ENCODE measurements around the gene APCDD1. TPM values are rescaled to one million over a fixed set of nuclear protein-coding genes. Genes with fewer than 3 reads are reported as not detected.

The APCDD1 gene
- total RNA-seq, 1 experiment from 2014 or later, result not detected

GRCh38 chr18:10455726-10456453 lies 1.5 kb downstream of the APCDD1 start:
- Histone ChIP-seq H3K4me3 (replicated peaks in 1 of 2; ENCODE audit: low read depth in 1 of 2, low read length in 2 of 2) (no peak overlapping the region), H3K27me3 (ENCODE audit: insufficient read depth, low read length) (peaks cover 45% of the 10 kb centered on the region), H3K4me2 (ENCODE audit: low read length) (no peak overlapping the region), H3K9ac (ENCODE audit: low read length) (no peak overlapping the region), H3K79me2 (ENCODE audit: insufficient read depth, low read length) (no peaks in the 10 kb centered on the region), H3K9me2 (ENCODE audit: insufficient read depth) (no peaks in the 10 kb centered on the region), H4K20me1 (ENCODE audit: insufficient read depth) (no peaks in the 10 kb centered on the region), H3K27ac (ENCODE audit: low read depth, low read length) (no peak overlapping the region), H3K4me1 (ENCODE audit: control insufficient read depth in 1 of 2, insufficient read depth in 2 of 2, low read length in 2 of 2) (no peaks in the 10 kb centered on the region), H2AFZ (ENCODE audit: low read depth, low read length, poor library complexity, severe bottlenecking) (no peak overlapping the region), H3K36me3 (ENCODE audit: control insufficient read depth in 1 of 2, insufficient read depth in 2 of 2, low read length in 2 of 2) (no peaks in the 10 kb centered on the region), H3K9me3 (ENCODE audit: control insufficient read depth in 1 of 2, insufficient read depth in 1 of 2, low read depth in 1 of 2, low read length in 2 of 2) (no peaks in the 10 kb centered on the region)
- ATAC-seq (no peak), DNase-seq (ENCODE audit: low read depth, low spot score) (no peak)
- TF ChIP-seq EZH2 (IDR thresholded peaks at IDR 0.05) (no peak), TCF7L2 (IDR thresholded peaks at IDR 0.05; ENCODE audit: borderline replicate concordance, extremely low read depth, insufficient read depth, insufficient read length) (no peak), CEBPB (IDR thresholded peaks at IDR 0.05; ENCODE audit: low read depth) (no peak), CBX3 (IDR thresholded peaks at IDR 0.05; ENCODE audit: low read depth) (no peak), YY1 (IDR thresholded peaks at IDR 0.05; ENCODE audit: extremely low read depth, insufficient replicate concordance, low read depth, low read length) (no peak), ATF3 (IDR thresholded peaks at IDR 0.05) (no peak), ELF1 (IDR thresholded peaks at IDR 0.05; ENCODE audit: borderline replicate concordance, low read depth) (no peak), CTCF (IDR thresholded peaks at IDR 0.05 in 2 of 3, conservative IDR thresholded peaks at IDR 0.05 in 1 of 3; ENCODE audit: borderline replicate concordance in 1 of 3, insufficient read depth in 1 of 3, low read depth in 2 of 3, low read length in 2 of 3) (no peak), POLR2AphosphoS5 (IDR thresholded peaks at IDR 0.05; ENCODE audit: low read depth, low read length) (no peak), FOSL1 (IDR thresholded peaks at IDR 0.05; ENCODE audit: low read depth) (no peak), JUND (IDR thresholded peaks at IDR 0.05) (no peak), RAD21 (IDR thresholded peaks at IDR 0.05; ENCODE audit: low read depth) (no peak), POLR2A (IDR thresholded peaks at IDR 0.05; ENCODE audit: borderline replicate concordance, extremely low read depth, insufficient read depth, insufficient read length) (no peak), SP1 (IDR thresholded peaks at IDR 0.05; ENCODE audit: low read depth) (no peak), SRF (IDR thresholded peaks at IDR 0.05; ENCODE audit: low read depth) (no peak), ZNF274 (IDR thresholded peaks at IDR 0.05; ENCODE audit: low read depth, low read length) (no peak), SIN3A (IDR thresholded peaks at IDR 0.05; ENCODE audit: low read depth) (no peak), ZFX (IDR thresholded peaks at IDR 0.05) (no peak)
- TF ChIP-seq, protein P1, sequence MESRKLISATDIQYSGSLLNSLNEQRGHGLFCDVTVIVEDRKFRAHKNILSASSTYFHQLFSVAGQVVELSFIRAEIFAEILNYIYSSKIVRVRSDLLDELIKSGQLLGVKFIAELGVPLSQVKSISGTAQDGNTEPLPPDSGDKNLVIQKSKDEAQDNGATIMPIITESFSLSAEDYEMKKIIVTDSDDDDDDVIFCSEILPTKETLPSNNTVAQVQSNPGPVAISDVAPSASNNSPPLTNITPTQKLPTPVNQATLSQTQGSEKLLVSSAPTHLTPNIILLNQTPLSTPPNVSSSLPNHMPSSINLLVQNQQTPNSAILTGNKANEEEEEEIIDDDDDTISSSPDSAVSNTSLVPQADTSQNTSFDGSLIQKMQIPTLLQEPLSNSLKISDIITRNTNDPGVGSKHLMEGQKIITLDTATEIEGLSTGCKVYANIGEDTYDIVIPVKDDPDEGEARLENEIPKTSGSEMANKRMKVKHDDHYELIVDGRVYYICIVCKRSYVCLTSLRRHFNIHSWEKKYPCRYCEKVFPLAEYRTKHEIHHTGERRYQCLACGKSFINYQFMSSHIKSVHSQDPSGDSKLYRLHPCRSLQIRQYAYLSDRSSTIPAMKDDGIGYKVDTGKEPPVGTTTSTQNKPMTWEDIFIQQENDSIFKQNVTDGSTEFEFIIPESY (IDR thresholded peaks at IDR 0.05; ENCODE audit: extremely low read depth, insufficient replicate concordance, low read length), result no peak
- TF ChIP-seq, protein P2, sequence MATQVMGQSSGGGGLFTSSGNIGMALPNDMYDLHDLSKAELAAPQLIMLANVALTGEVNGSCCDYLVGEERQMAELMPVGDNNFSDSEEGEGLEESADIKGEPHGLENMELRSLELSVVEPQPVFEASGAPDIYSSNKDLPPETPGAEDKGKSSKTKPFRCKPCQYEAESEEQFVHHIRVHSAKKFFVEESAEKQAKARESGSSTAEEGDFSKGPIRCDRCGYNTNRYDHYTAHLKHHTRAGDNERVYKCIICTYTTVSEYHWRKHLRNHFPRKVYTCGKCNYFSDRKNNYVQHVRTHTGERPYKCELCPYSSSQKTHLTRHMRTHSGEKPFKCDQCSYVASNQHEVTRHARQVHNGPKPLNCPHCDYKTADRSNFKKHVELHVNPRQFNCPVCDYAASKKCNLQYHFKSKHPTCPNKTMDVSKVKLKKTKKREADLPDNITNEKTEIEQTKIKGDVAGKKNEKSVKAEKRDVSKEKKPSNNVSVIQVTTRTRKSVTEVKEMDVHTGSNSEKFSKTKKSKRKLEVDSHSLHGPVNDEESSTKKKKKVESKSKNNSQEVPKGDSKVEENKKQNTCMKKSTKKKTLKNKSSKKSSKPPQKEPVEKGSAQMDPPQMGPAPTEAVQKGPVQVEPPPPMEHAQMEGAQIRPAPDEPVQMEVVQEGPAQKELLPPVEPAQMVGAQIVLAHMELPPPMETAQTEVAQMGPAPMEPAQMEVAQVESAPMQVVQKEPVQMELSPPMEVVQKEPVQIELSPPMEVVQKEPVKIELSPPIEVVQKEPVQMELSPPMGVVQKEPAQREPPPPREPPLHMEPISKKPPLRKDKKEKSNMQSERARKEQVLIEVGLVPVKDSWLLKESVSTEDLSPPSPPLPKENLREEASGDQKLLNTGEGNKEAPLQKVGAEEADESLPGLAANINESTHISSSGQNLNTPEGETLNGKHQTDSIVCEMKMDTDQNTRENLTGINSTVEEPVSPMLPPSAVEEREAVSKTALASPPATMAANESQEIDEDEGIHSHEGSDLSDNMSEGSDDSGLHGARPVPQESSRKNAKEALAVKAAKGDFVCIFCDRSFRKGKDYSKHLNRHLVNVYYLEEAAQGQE (IDR thresholded peaks at IDR 0.05; ENCODE audit: low read depth), result no peak
- POLR2A ChIA-PET, result no interaction called here
- CTCF ChIA-PET, result no interaction called here
- BruUV-seq (replicated peaks), result no TSS peak
- RAD21 ChIA-PET (ENCODE audit: low non-redundant PET in 1 of 2, low total read pairs in 2 of 2, uncharacterized antibody in 2 of 2, unreplicated experiment in 2 of 2), result no interaction called here
- intact Hi-C loops (cut with micrococcal nuclease), result no loop called here
